ENCODE results near the gene IPO5. TPM values are rescaled to one million over a fixed set of nuclear protein-coding genes. Genes with fewer than 3 reads are reported as not detected.
"Not testable (repeated sequence)": the region's sequence is repeated elsewhere in the genome, so short reads cannot be mapped to it uniquely, and the experiment has no call there.

The IPO5 gene
- total RNA-seq, 1 experiment from 2014 or later: 247 TPM

GRCh38 chr13:98044301-98044700 is 90.8 kb downstream of the IPO5 start:
- intact Hi-C loops (cut with micrococcal nuclease; ENCODE audit: unreplicated experiment): no loop called here
- no peaks in the 10 kb centered on the region for H3K27me3 ChIP-seq (replicated peaks; ENCODE audit: control insufficient read depth, insufficient read depth, low read length)
- no peaks in the 10 kb centered on the region for H3K9me3 ChIP-seq
- POLR2A ChIA-PET: no interaction called here
- no peak for TF ChIP-seq CTCF (IDR thresholded peaks at IDR 0.05; ENCODE audit: insufficient read depth in 1 of 2, low read depth in 1 of 2, low read length in 1 of 2, severe bottlenecking in 1 of 2, unreplicated experiment in 1 of 2)
- CTCF ChIA-PET: no interaction called here
- no peaks in the 10 kb centered on the region for H3K36me3 Mint-ChIP-seq (ENCODE audit: insufficient read depth, unreplicated experiment)
- no peaks in the 10 kb centered on the region for H3K9me3 Mint-ChIP-seq (ENCODE audit: unreplicated experiment)
- no peaks in the 10 kb centered on the region for H3K27me3 Mint-ChIP-seq (ENCODE audit: insufficient read depth, unreplicated experiment)
- BruUV-seq (replicated peaks): no TSS peak
- H3K4me1 Mint-ChIP-seq (ENCODE audit: low read depth, unreplicated experiment): peaks cover 11% of the 10 kb centered on the region
- no peak overlapping the region for H3K4me3 Mint-ChIP-seq (ENCODE audit: unreplicated experiment)
- no peaks in the 10 kb centered on the region for H3K4me1 ChIP-seq
- no peaks in the 10 kb centered on the region for H3K36me3 ChIP-seq (ENCODE audit: control insufficient read depth, insufficient read depth, low read length)
- no peak overlapping the region for H3K27ac Mint-ChIP-seq (ENCODE audit: unreplicated experiment)
- no peak for DNase-seq
- no peak overlapping the region for H3K4me3 ChIP-seq (ENCODE audit: low read depth, low read length)

DNA sequence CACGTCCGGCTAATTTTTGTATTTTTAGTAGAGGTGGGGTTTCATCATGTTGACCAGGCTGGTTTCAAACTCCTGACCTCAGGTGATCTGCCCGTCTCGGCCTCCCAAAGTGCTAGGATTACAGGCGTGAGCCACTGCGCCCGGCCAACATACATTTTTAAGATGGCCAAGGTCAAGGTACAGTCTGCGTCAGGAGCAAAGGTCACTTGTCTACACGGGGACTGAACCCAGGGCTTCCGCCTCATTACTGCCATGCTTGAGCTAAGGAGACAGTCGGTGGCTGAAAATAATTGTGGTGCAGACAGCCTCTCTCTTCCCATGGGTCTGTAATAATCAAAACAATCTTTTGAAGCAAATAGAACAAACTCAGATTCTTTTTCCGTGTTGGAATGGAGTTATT is 94.3 kb downstream of the IPO5 start:
- CTCF ChIA-PET; intact Hi-C loops (cut with micrococcal nuclease; ENCODE audit: unreplicated experiment); H3K9me3 Mint-ChIP-seq (ENCODE audit: unreplicated experiment); H3K4me3 Mint-ChIP-seq (ENCODE audit: unreplicated experiment); H3K4me3 ChIP-seq (ENCODE audit: low read depth, low read length); H3K27ac Mint-ChIP-seq (ENCODE audit: unreplicated experiment); H3K27me3 Mint-ChIP-seq (ENCODE audit: insufficient read depth, unreplicated experiment); POLR2A ChIA-PET; H3K36me3 ChIP-seq (ENCODE audit: control insufficient read depth, insufficient read depth, low read length); BruUV-seq (replicated peaks); H3K36me3 Mint-ChIP-seq (ENCODE audit: insufficient read depth, unreplicated experiment); H3K4me1 ChIP-seq; H3K9me3 ChIP-seq; DNase-seq; H3K27me3 ChIP-seq (replicated peaks; ENCODE audit: control insufficient read depth, insufficient read depth, low read length): not testable (repeated sequence)
- H3K4me1 Mint-ChIP-seq (ENCODE audit: low read depth, unreplicated experiment): peaks cover 11% of the 10 kb centered on the region

DNA sequence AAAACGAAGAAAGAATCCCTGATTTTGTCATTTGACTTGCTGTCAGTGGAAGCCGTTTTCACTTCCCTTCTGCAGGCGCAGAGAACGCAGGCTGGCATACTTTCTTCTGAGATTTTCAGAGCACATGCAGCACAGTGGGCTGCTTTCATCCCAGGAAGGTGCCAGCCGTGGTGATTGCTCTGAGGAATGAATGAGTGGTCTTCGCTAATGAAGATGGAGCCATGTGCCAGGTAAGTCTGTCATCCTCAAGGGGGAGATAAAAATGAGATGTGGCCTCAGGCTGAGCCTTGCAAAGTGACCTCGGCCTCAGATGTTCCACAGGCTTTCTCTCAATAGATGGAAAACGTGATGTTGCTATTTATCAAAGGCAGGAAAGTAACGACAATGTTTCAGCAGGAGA is 94.8 kb downstream of the IPO5 start:
- no peaks in the 10 kb centered on the region for H3K4me1 ChIP-seq
- CTCF ChIA-PET: no interaction called here
- H3K36me3 ChIP-seq (ENCODE audit: control insufficient read depth, insufficient read depth, low read length): no peaks in the 10 kb centered on the region
- no peaks in the 10 kb centered on the region for H3K27me3 ChIP-seq (replicated peaks; ENCODE audit: control insufficient read depth, insufficient read depth, low read length)
- BruUV-seq (replicated peaks): no TSS peak
- DNase-seq: no peak
- TF ChIP-seq CTCF (IDR thresholded peaks at IDR 0.05; ENCODE audit: insufficient read depth in 1 of 2, low read depth in 1 of 2, low read length in 1 of 2, severe bottlenecking in 1 of 2, unreplicated experiment in 1 of 2): no peak
- H3K36me3 Mint-ChIP-seq (ENCODE audit: insufficient read depth, unreplicated experiment): no peaks in the 10 kb centered on the region
- peaks cover 10% of the 10 kb centered on the region for H3K9me3 Mint-ChIP-seq (ENCODE audit: unreplicated experiment)
- peaks cover 11% of the 10 kb centered on the region for H3K4me1 Mint-ChIP-seq (ENCODE audit: low read depth, unreplicated experiment)
- H3K4me3 Mint-ChIP-seq (ENCODE audit: unreplicated experiment): no peak overlapping the region
- intact Hi-C loops (cut with micrococcal nuclease; ENCODE audit: unreplicated experiment): no loop called here
- H3K27ac Mint-ChIP-seq (ENCODE audit: unreplicated experiment): no peak overlapping the region
- H3K9me3 ChIP-seq: 0 out of 2 replicates have a peak, but pooled peaks cover 4% of the 10 kb centered on the region
- no peaks in the 10 kb centered on the region for H3K27me3 Mint-ChIP-seq (ENCODE audit: insufficient read depth, unreplicated experiment)
- POLR2A ChIA-PET: no interaction called here
- H3K4me3 ChIP-seq (ENCODE audit: low read depth, low read length): no peak overlapping the region

DNA sequence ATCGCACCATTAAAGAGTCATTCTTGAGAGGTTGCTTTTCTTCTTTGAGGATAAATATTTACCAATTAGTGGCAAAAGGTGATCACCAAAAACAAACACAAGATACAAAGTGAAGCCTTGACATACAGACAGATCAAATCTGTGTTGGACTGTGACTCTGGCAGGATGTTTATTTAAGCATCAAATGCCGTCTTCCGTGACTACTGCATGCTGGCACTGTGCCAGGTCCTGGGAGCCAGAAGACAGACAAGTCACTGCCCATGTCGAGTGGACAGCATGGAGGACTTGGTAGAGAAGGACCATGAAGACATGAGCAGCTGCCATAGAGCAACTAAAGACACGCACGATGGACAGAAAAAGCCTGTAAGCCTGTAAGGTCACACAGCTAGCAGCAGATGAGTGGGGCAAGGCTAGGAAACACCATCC is 96.6 kb downstream of the IPO5 start:
- no peak overlapping the region for H3K27ac Mint-ChIP-seq (ENCODE audit: unreplicated experiment)
- intact Hi-C loops (cut with micrococcal nuclease; ENCODE audit: unreplicated experiment): no loop called here
- no peak for DNase-seq

More for the DNA sequence above, 96.6 kb downstream of the IPO5 start:
- Mint-ChIP-seq H3K36me3 (ENCODE audit: insufficient read depth, unreplicated experiment) (no peaks in the 10 kb centered on the region), H3K27me3 (ENCODE audit: insufficient read depth, unreplicated experiment) (no peaks in the 10 kb centered on the region), H3K9me3 (ENCODE audit: unreplicated experiment) (peaks cover 10% of the 10 kb centered on the region), H3K4me1 (ENCODE audit: low read depth, unreplicated experiment) (peaks cover 11% of the 10 kb centered on the region), H3K4me3 (ENCODE audit: unreplicated experiment) (no peak overlapping the region)
- Histone ChIP-seq H3K36me3 (ENCODE audit: control insufficient read depth, insufficient read depth, low read length) (no peaks in the 10 kb centered on the region), H3K9me3 (0 out of 2 replicates have a peak, but pooled peaks cover 4% of the 10 kb centered on the region), H3K4me1 (no peaks in the 10 kb centered on the region), H3K27me3 (replicated peaks; ENCODE audit: control insufficient read depth, insufficient read depth, low read length) (no peaks in the 10 kb centered on the region), H3K4me3 (ENCODE audit: low read depth, low read length) (no peak overlapping the region)
- ChIA-PET POLR2A (no interaction called here), CTCF (no interaction called here)
- no peak for TF ChIP-seq CTCF (IDR thresholded peaks at IDR 0.05; ENCODE audit: insufficient read depth in 1 of 2, low read depth in 1 of 2, low read length in 1 of 2, severe bottlenecking in 1 of 2, unreplicated experiment in 1 of 2)
- no TSS peak for BruUV-seq (replicated peaks)

Measured in Caco-2 (cell line).